Right atrium auricular region (tissue), 2 donors: ENCODE measurements around the gene PARD3B. TPM values are rescaled to one million over a fixed set of nuclear protein-coding genes. Genes with fewer than 3 reads are reported as not detected.

Experiments
- DNase-seq: peaks from one replicate; pipeline ENCODE4 v3.0.0-alpha.2; 2019; ENCODE audit warnings: low spot score
- H3K27ac ChIP-seq, 2 donors: fragments of 200-600 bp; sonication (generic); 1 replicate in 1 of 2; 2 replicates in 1 of 2; pipeline ENCODE4 v1.5.1; 2016 to 2019
- H3K27me3 ChIP-seq, 2 donors: fragments of 200-600 bp; sonication (generic); one replicate each; pipeline versions ENCODE4 v1.5.1 to v1.6.0; 2017 to 2019
- H3K36me3 ChIP-seq: fragments of 200-600 bp; sonication (generic); one replicate; pipeline ENCODE4 v1.5.1; 2016
- H3K4me1 ChIP-seq, 2 donors: fragments of 200-600 bp; sonication (generic); one replicate each; pipeline versions ENCODE4 v1.5.1 to v1.6.0; 2017 to 2019
- H3K4me3 ChIP-seq, 2 donors: fragments of 200-600 bp; sonication (generic); 1 replicate in 1 of 2; 2 replicates in 1 of 2; pipeline ENCODE4 v1.5.1; 2017 to 2019; ENCODE audit warnings: mild to moderate bottlenecking in 1 of 2, moderate library complexity in 1 of 2
- H3K9me3 ChIP-seq, 2 donors: fragments of 200-600 bp; sonication (generic); one replicate each; pipeline ENCODE4 v1.5.1; 2019
- total RNA-seq, 2 donors: library from RNA; depleted of rRNA; stranded (reverse); fragments of >200 nt; gene quantifications; one replicate each; pipeline ENCODE4 v1.1.0, GENCODE V29; 2016
- TF ChIP-seq, protein P1 (sequence below), 2 donors: fragments of 200-600 bp; sonication (generic); IDR thresholded peaks; one replicate each; pipeline ENCODE4 v1.5.1; 2019; ENCODE audit warnings: antibody characterized with exemption in 2 of 2

PARD3B gene
- total RNA-seq, 2 donors from 2014 or later, result 7.4 to 12.2 TPM

DNA sequence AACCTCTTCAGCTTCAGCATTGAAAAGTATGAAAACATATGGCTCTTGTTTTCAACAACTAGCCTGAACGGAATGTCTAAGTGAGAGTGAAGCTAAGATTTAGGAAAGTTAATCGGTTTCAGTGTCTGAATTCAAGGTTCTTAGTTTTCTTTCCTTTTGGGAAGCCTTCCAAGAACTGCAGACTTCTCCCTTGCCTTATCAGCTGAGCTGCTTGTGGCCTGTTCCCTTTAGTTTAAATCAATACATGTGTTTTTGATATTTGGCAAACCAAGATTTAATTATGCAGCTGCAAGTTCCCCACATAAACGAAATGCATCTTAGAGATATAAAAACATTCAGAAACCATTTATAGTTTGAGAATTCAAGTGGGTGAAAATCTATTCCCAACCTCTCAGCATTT is 862.7 kb downstream of the PARD3B start:
- Histone ChIP-seq H3K27me3 (no peaks in the 10 kb centered on the region), H3K36me3 (no peaks in the 10 kb centered on the region), H3K9me3 (no peaks in the 10 kb centered on the region), H3K4me3 (no peak overlapping the region), H3K27ac (no peak overlapping the region), H3K4me1 (peaks cover 0 to 18% of the 10 kb centered on the region in 2 donors)
- TF ChIP-seq, protein P1, sequence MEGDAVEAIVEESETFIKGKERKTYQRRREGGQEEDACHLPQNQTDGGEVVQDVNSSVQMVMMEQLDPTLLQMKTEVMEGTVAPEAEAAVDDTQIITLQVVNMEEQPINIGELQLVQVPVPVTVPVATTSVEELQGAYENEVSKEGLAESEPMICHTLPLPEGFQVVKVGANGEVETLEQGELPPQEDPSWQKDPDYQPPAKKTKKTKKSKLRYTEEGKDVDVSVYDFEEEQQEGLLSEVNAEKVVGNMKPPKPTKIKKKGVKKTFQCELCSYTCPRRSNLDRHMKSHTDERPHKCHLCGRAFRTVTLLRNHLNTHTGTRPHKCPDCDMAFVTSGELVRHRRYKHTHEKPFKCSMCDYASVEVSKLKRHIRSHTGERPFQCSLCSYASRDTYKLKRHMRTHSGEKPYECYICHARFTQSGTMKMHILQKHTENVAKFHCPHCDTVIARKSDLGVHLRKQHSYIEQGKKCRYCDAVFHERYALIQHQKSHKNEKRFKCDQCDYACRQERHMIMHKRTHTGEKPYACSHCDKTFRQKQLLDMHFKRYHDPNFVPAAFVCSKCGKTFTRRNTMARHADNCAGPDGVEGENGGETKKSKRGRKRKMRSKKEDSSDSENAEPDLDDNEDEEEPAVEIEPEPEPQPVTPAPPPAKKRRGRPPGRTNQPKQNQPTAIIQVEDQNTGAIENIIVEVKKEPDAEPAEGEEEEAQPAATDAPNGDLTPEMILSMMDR (IDR thresholded peaks at IDR 0.05), result no peak
- no peak for DNase-seq

DNA sequence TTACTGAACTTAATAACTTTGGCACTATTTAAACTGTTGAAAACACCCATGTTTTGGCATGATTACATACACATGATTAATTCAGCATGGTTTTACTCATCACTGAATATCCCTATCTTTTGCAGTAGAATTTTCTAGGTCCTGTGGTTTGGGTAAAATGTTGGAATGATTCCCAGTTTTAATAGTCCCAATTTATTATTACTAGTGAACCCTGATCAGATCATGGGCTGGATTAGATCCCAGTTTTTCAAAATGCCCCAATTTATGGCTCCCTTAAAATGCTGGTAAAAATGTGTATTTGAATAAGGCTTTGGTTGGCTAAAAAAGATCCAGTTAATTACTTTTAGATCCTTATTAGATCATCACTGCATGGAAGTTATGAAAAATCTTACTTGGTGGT is 863.4 kb downstream of the PARD3B start:
- TF ChIP-seq, protein P1 (IDR thresholded peaks at IDR 0.05), result no peak
- H3K9me3 ChIP-seq, result no peaks in the 10 kb centered on the region
- H3K27me3 ChIP-seq, result no peaks in the 10 kb centered on the region
- H3K4me3 ChIP-seq, result no peak overlapping the region
- peaks cover 0 to 14% of the 10 kb centered on the region in 2 donors for H3K4me1 ChIP-seq
- no peak for DNase-seq
- H3K27ac ChIP-seq, result no peak overlapping the region
- H3K36me3 ChIP-seq, result no peaks in the 10 kb centered on the region

GRCh38 chr2:205409411-205409810 is 864.1 kb downstream of the PARD3B start:
- no peak overlapping the region for H3K4me3 ChIP-seq
- no peaks in the 10 kb centered on the region for H3K9me3 ChIP-seq
- TF ChIP-seq, protein P1 (IDR thresholded peaks at IDR 0.05), result no peak
- no peaks in the 10 kb centered on the region for H3K36me3 ChIP-seq
- H3K4me1 ChIP-seq, result peaks cover 0 to 14% of the 10 kb centered on the region in 2 donors
- no peak overlapping the region for H3K27ac ChIP-seq
- no peaks in the 10 kb centered on the region for H3K27me3 ChIP-seq
- DNase-seq, result no peak

DNA sequence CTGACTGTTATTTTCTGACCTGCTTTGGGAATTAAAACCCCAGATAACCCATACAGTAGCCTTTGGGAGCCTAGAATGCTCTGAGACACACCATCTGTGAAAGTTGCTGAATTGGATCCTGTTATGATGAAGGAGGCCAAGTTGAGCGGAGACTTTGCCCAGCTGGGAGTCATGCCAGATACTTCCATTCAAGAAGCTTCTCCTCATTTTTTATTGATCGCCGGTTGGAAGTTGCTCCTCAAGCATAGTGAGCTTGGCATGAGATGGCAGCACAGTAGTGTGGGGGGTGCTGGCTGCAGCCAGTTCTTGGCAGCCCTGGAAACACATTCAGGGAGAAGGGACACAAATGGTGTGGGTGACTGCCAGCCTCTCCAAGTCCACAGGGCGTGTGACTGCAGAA is 866.3 kb downstream of the PARD3B start:
- Histone ChIP-seq H3K27me3 (no peaks in the 10 kb centered on the region), H3K9me3 (no peaks in the 10 kb centered on the region), H3K36me3 (no peaks in the 10 kb centered on the region), H3K4me1 (peaks cover 0 to 7% of the 10 kb centered on the region in 2 donors), H3K4me3 (no peak overlapping the region), H3K27ac (no peak overlapping the region)
- TF ChIP-seq, protein P1 (IDR thresholded peaks at IDR 0.05), result no peak
- no peak for DNase-seq

- DNase-seq, result no peak
- H3K27ac ChIP-seq, result no peak overlapping the region
- H3K9me3 ChIP-seq, result no peaks in the 10 kb centered on the region
- no peaks in the 10 kb centered on the region for H3K4me1 ChIP-seq
- H3K4me3 ChIP-seq, result no peak overlapping the region
- no peaks in the 10 kb centered on the region for H3K36me3 ChIP-seq
- H3K27me3 ChIP-seq, result no peaks in the 10 kb centered on the region
- TF ChIP-seq, protein P1 (IDR thresholded peaks at IDR 0.05), result no peak
Measured at GRCh38 chr2:205424326-205424725, 879.1 kb downstream of the PARD3B start.

DNA sequence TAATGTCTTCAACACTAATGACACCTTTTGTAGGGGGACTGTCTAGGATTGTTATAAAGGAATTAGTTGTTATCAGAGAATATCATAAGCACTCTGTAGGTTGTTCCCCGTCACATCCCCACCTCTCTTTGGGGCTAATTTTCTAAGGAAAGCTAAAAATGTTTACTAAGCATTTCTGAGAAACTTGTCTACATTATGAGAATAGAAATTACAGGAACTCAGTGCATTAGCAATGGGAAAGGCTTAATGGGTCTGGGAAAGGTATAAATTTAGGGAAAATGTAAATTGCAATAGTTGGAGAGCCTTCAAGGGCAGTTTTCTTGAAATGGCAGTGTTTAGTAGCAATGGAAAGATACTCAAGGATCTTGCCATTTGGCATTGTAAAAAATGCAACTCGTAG is 879.8 kb downstream of the PARD3B start:
- H3K4me1 ChIP-seq, result no peaks in the 10 kb centered on the region
- H3K4me3 ChIP-seq, result no peak overlapping the region
- TF ChIP-seq, protein P1 (IDR thresholded peaks at IDR 0.05), result no peak
- H3K27ac ChIP-seq, result no peak overlapping the region
- DNase-seq, result no peak
- no peaks in the 10 kb centered on the region for H3K27me3 ChIP-seq
- H3K9me3 ChIP-seq, result no peaks in the 10 kb centered on the region
- no peaks in the 10 kb centered on the region for H3K36me3 ChIP-seq
